ENCODE measurements around the gene CRADD. TPM values are rescaled to one million over a fixed set of nuclear protein-coding genes. Genes with fewer than 3 reads are reported as not detected.
"Not testable (repeated sequence)": the region's sequence is repeated elsewhere in the genome, so short reads cannot be mapped to it uniquely, and the experiment has no call there.

Gene CRADD
- total RNA-seq, 2 donors from 2014 or later, result 7.7 to 9.1 TPM

GRCh38 chr12:93778766-93779165 is 101.6 kb downstream of the CRADD start:
- Mint-ChIP-seq H3K27ac (no peak overlapping the region), H3K36me3 (ENCODE audit: low read depth) (no peaks in the 10 kb centered on the region), H3K9me3 (no peaks in the 10 kb centered on the region), H3K4me1 (no peaks in the 10 kb centered on the region), H3K4me3 (no peak overlapping the region), H3K27me3 (ENCODE audit: insufficient read depth) (no peaks in the 10 kb centered on the region)
- Histone ChIP-seq H3K4me3 (ENCODE audit: low read length) (no peak overlapping the region), H3K9ac (ENCODE audit: extremely low read depth, low read length, poor library complexity, severe bottlenecking) (no peak overlapping the region), H3K4me1 (ENCODE audit: control insufficient read depth, insufficient read depth, low read length) (no peaks in the 10 kb centered on the region), H3K9me3 (ENCODE audit: control insufficient read depth, low read length) (no peaks in the 10 kb centered on the region), H3K27ac (ENCODE audit: low read depth, low read length) (no peak overlapping the region), H3K27me3 (ENCODE audit: control insufficient read depth, insufficient read depth, low read length, poor library complexity, severe bottlenecking) (no peaks in the 10 kb centered on the region), H3K36me3 (ENCODE audit: control insufficient read depth, insufficient read depth, low read length) (no peaks in the 10 kb centered on the region)
- no peak for TF ChIP-seq CTCF (conservative IDR thresholded peaks at IDR 0.05)
- DNase-seq, result no peak
- 92 to 94% methylated on average over 3 of the region's 3 CpGs for WGBS, 2 experiments (ENCODE audit: insufficient coverage in 1 of 2, insufficient read length in 1 of 2)

GRCh38 chr12:93780101-93780641 is 103.0 kb downstream of the CRADD start:
- no peaks in the 10 kb centered on the region for H3K4me1 ChIP-seq (ENCODE audit: control insufficient read depth, insufficient read depth, low read length)
- Mint-ChIP-seq H3K27me3 (ENCODE audit: insufficient read depth) (no peaks in the 10 kb centered on the region), H3K4me1 (peaks cover 5% of the 10 kb centered on the region), H3K27ac (no peak overlapping the region), H3K9me3 (no peaks in the 10 kb centered on the region), H3K4me3 (no peak overlapping the region), H3K36me3 (ENCODE audit: low read depth) (no peaks in the 10 kb centered on the region)
- no peak overlapping the region for H3K27ac ChIP-seq (ENCODE audit: low read depth, low read length)
- H3K9me3 ChIP-seq (ENCODE audit: control insufficient read depth, low read length), result no peaks in the 10 kb centered on the region
- 89 to 94% methylated on average over 6 to 8 of the region's 8 CpGs for whole genome bisulfite sequencing, 2 experiments (ENCODE audit: insufficient coverage in 1 of 2, insufficient read length in 1 of 2)
- no peak overlapping the region for H3K9ac ChIP-seq (ENCODE audit: extremely low read depth, low read length, poor library complexity, severe bottlenecking)
- TF ChIP-seq CTCF (conservative IDR thresholded peaks at IDR 0.05), result no peak
- no peak for DNase-seq
- H3K36me3 ChIP-seq (ENCODE audit: control insufficient read depth, insufficient read depth, low read length), result no peaks in the 10 kb centered on the region
- no peaks in the 10 kb centered on the region for H3K27me3 ChIP-seq (ENCODE audit: control insufficient read depth, insufficient read depth, low read length, poor library complexity, severe bottlenecking)
- H3K4me3 ChIP-seq (ENCODE audit: low read length), result no peak overlapping the region

DNA sequence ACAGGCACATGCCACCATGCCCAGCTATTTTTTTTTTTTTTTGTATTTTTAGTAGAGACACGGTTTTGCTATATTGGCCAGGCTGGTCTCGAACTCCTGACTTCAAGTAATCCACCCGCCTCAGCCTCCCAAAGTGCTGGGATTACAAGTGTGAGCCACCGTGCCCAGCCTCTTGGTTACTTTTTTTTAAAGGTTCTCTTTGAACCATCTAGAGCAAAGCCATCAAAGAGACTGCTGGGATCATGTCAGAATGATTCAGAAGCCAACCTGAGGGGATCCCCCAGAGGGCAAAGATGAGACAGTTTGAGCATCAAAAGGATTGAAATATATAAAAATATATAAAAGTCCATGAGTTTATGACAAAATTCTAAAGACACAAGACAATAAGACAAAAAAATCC is 103.7 kb downstream of the CRADD start:
- not testable (repeated sequence) for H3K27ac ChIP-seq (ENCODE audit: low read depth, low read length); H3K27ac Mint-ChIP-seq; H3K9me3 Mint-ChIP-seq; H3K27me3 ChIP-seq (ENCODE audit: control insufficient read depth, insufficient read depth, low read length, poor library complexity, severe bottlenecking); H3K9me3 ChIP-seq (ENCODE audit: control insufficient read depth, low read length); H3K4me3 ChIP-seq (ENCODE audit: low read length); H3K9ac ChIP-seq (ENCODE audit: extremely low read depth, low read length, poor library complexity, severe bottlenecking); DNase-seq; H3K36me3 Mint-ChIP-seq (ENCODE audit: low read depth); H3K27me3 Mint-ChIP-seq (ENCODE audit: insufficient read depth); H3K36me3 ChIP-seq (ENCODE audit: control insufficient read depth, insufficient read depth, low read length); H3K4me3 Mint-ChIP-seq; H3K4me1 Mint-ChIP-seq; H3K4me1 ChIP-seq (ENCODE audit: control insufficient read depth, insufficient read depth, low read length)
- WGBS, 2 experiments (ENCODE audit: insufficient coverage in 1 of 2, insufficient read length in 1 of 2), result 95 to 100% methylated on average over 1 to 4 of the region's 4 CpGs

- H3K4me3 Mint-ChIP-seq; H3K9ac ChIP-seq (ENCODE audit: extremely low read depth, low read length, poor library complexity, severe bottlenecking); H3K27me3 ChIP-seq (ENCODE audit: control insufficient read depth, insufficient read depth, low read length, poor library complexity, severe bottlenecking); H3K27ac ChIP-seq (ENCODE audit: low read depth, low read length); H3K9me3 ChIP-seq (ENCODE audit: control insufficient read depth, low read length); DNase-seq; H3K36me3 ChIP-seq (ENCODE audit: control insufficient read depth, insufficient read depth, low read length); H3K4me1 ChIP-seq (ENCODE audit: control insufficient read depth, insufficient read depth, low read length); H3K4me3 ChIP-seq (ENCODE audit: low read length); H3K4me1 Mint-ChIP-seq; H3K9me3 Mint-ChIP-seq; H3K27ac Mint-ChIP-seq; H3K36me3 Mint-ChIP-seq (ENCODE audit: low read depth); H3K27me3 Mint-ChIP-seq (ENCODE audit: insufficient read depth): not testable (repeated sequence)
- WGBS, 2 experiments (ENCODE audit: insufficient coverage in 1 of 2, insufficient read length in 1 of 2), result no CpG with 5 or more reads among the region's 4 CpGs
Measured at GRCh38 chr12:93781961-93782360, 104.8 kb downstream of the CRADD start.
